Measurements from ENCODE around the gene RSRP1.
"Not testable (repeated sequence)": the region's sequence is repeated elsewhere in the genome, so short reads cannot be mapped to it uniquely, and the experiment has no call there.

The RSRP1 gene

GRCh38 chr1:25247024-25247828 is at the start of gene RSRP1:
RSRP1 (minus strand) TSS chr1:25247454; CDS start chr1:25246963, 491 bp downstream.
- peak; percentile 95 for DNase-seq

GRCh38 chr1:25296501-25296900 is 49.2 kb upstream of the RSRP1 start:
- DNase-seq: not testable (repeated sequence)

- DNase-seq: not testable (repeated sequence)
These were observed 47.9 kb upstream of the RSRP1 start for GRCh38 chr1:25294889-25295826.

- DNase-seq: not testable (repeated sequence)
These were observed 46.2 kb upstream of the RSRP1 start for GRCh38 chr1:25293426-25293825.

- DNase-seq: not testable (repeated sequence)
These were observed 42.8 kb upstream of the RSRP1 start for GRCh38 chr1:25290043-25290442.

GRCh38 chr1:25288573-25289101 is 41.4 kb upstream of the RSRP1 start:
- not testable (repeated sequence) for DNase-seq

GRCh38 chr1:25287164-25287563 is 39.9 kb upstream of the RSRP1 start:
- DNase-seq: peak; percentile 22

- not testable (repeated sequence) for DNase-seq
These were observed 38.6 kb upstream of the RSRP1 start for GRCh38 chr1:25285862-25286261.

- not testable (repeated sequence) for DNase-seq
These were observed 32.4 kb upstream of the RSRP1 start for GRCh38 chr1:25279693-25280111.

GRCh38 chr1:25278790-25279189 is 31.5 kb upstream of the RSRP1 start:
- not testable (repeated sequence) for DNase-seq

- DNase-seq: not testable (repeated sequence)
These were observed 31.1 kb upstream of the RSRP1 start for GRCh38 chr1:25278358-25278757.

- not testable (repeated sequence) for DNase-seq
These were observed 30.0 kb upstream of the RSRP1 start for GRCh38 chr1:25277295-25277694.

- DNase-seq: not testable (repeated sequence)
These were observed 28.4 kb upstream of the RSRP1 start for GRCh38 chr1:25275648-25276047.

GRCh38 chr1:25272238-25272637 is 25.0 kb upstream of the RSRP1 start, which contains the start of gene RHD:
RHD (plus strand) TSS chr1:25272509; CDS start chr1:25272548, 39 bp downstream.
- not testable (repeated sequence) for DNase-seq

- not testable (repeated sequence) for DNase-seq
These were observed 21.0 kb upstream of the RSRP1 start for GRCh38 chr1:25268143-25268760.

GRCh38 chr1:25267288-25268142 is 20.3 kb upstream of the RSRP1 start:
- peak; percentile 76 for DNase-seq

- not testable (repeated sequence) for DNase-seq
These were observed 19.5 kb upstream of the RSRP1 start for GRCh38 chr1:25266554-25267287.

- not testable (repeated sequence) for DNase-seq
These were observed 13.1 kb upstream of the RSRP1 start for GRCh38 chr1:25260336-25260735.

- not testable (repeated sequence) for DNase-seq
These were observed 12.6 kb upstream of the RSRP1 start for GRCh38 chr1:25259813-25260212.

GRCh38 chr1:25257196-25257595 is 9.9 kb upstream of the RSRP1 start:
- no peak for DNase-seq

- DNase-seq: no peak
These were observed 9.3 kb upstream of the RSRP1 start for GRCh38 chr1:25256578-25256965.

All from NCI-H69 (cell line).